Liver (tissue), 3 donors: ENCODE results near the gene LRMDA.

Experiments
- ATF3 ChIP-seq: IDR thresholded peaks from 2 replicates; pipeline ENCODE4 v1.6.1; 2016; ENCODE audit warnings: antibody characterized with exemption
- CTCF ChIP-seq: fragments of 150-350 bp; IDR thresholded peaks from 2 replicates; pipeline ENCODE4 v1.5.1; 2017; ENCODE audit warnings: improper control_type of control experiment, low read depth, low read length; ENCODE audit not compliant: missing input control
- EGR1 ChIP-seq, 2 donors: IDR thresholded peaks; 2 replicates each; pipeline ENCODE4 v1.6.1; 2016 to 2018; ENCODE audit warnings: antibody characterized with exemption in 2 of 2, low read depth in 2 of 2
- MAX ChIP-seq: IDR thresholded peaks from 2 replicates; pipeline ENCODE4 v1.6.1; 2016; ENCODE audit warnings: antibody characterized with exemption
- REST ChIP-seq: IDR thresholded peaks from 2 replicates; pipeline ENCODE4 v1.6.1; 2016; ENCODE audit warnings: antibody characterized with exemption, mild to moderate bottlenecking
- SP1 ChIP-seq: IDR thresholded peaks from 2 replicates; pipeline ENCODE4 v1.6.1; 2018; ENCODE audit warnings: antibody characterized with exemption, mild to moderate bottlenecking
- donor health status: healthy.
- donor health status: healthy.

- no peak for TF ChIP-seq CTCF
- TF ChIP-seq EGR1 (IDR thresholded peaks at IDR 0.05; ENCODE audit: low read depth in 2 of 2), result no peak
- no peak for TF ChIP-seq ATF3
- TF ChIP-seq REST, result no peak
- no peak for TF ChIP-seq SP1
- TF ChIP-seq MAX, result no peak
These were observed 656.6 kb downstream of the LRMDA start for GRCh38 chr10:76088008-76088407.
